OCI-LY7 (cell line): Measurements from ENCODE around the gene IL5RA. TPM values are rescaled to one million over a fixed set of nuclear protein-coding genes. Genes with fewer than 3 reads are reported as not detected.

ENCODE experiments used
- BruUV-seq: library from RNA; stranded (reverse); fragments of 400-500 nt; replicated peaks from 2 replicates; lab custom pipeline; 2021; lab: Mats Ljungman, UMichigan
- CTCF ChIA-PET: fragments of 300-600 bp; sonication (Branson Sonifier 250); formaldehyde crosslinking; loops from one replicate; lab custom pipeline; 2022; ENCODE audit warnings: antibody characterized with exemption; ENCODE audit not compliant: unreplicated experiment; lab: Charles Lee
- POLR2A ChIA-PET: fragments of 300-600 bp; sonication (Branson Sonifier 250); formaldehyde crosslinking; loops from one replicate; lab custom pipeline; 2022; ENCODE audit warnings: antibody characterized with exemption; lab: Charles Lee
- DNase-seq: peaks from one replicate; pipeline ENCODE4 v3.0.0-alpha.2; 2015; ENCODE audit warnings: low spot score
- H2AFZ ChIP-seq: fragments of 200-600 bp; sonication (generic), shearing (Covaris generic); 2 replicates; pipeline ENCODE4 v1.6.1; 2014; ENCODE audit warnings: mild to moderate bottlenecking, antibody characterized with exemption, low read length, moderate library complexity
- H3K27ac ChIP-seq: fragments of 200-600 bp; sonication (generic); 2 replicates; pipeline ENCODE4 v1.5.1; 2014; ENCODE audit warnings: mixed run types, low read depth, mild to moderate bottlenecking, moderate library complexity, low read length, inconsistent platforms; ENCODE audit not compliant: poor library complexity, severe bottlenecking
- H3K36me3 ChIP-seq: fragments of 200-600 bp; sonication (generic); 2 replicates; pipeline ENCODE4 v1.6.1; 2014; ENCODE audit warnings: mild to moderate bottlenecking, antibody characterized with exemption, low read length, moderate library complexity, mixed read lengths; ENCODE audit not compliant: insufficient read depth
- H3K4me1 ChIP-seq: fragments of 200-600 bp; sonication (generic); 2 replicates; pipeline ENCODE4 v1.5.1; 2014; ENCODE audit warnings: mild to moderate bottlenecking, low read length; ENCODE audit not compliant: insufficient read depth, poor library complexity, severe bottlenecking
- H3K4me2 ChIP-seq: fragments of 200-600 bp; sonication (generic); 2 replicates; pipeline ENCODE4 v1.6.1; 2014; ENCODE audit warnings: mild to moderate bottlenecking, low read length
- H3K4me3 ChIP-seq: fragments of 200-600 bp; sonication (generic); 2 replicates; pipeline ENCODE4 v1.5.1; 2014; ENCODE audit warnings: mild to moderate bottlenecking, low read depth, low read length; ENCODE audit not compliant: poor library complexity, severe bottlenecking
- H3K79me2 ChIP-seq: fragments of 200-600 bp; sonication (generic); 2 replicates; pipeline ENCODE4 v1.6.1; 2016; ENCODE audit warnings: low read depth, mild to moderate bottlenecking, low read length, moderate library complexity, mixed read lengths; ENCODE audit not compliant: insufficient read depth
- H3K9me2 ChIP-seq: fragments of 200-600 bp; sonication (generic); 2 replicates; pipeline ENCODE4 v1.6.1; 2016; ENCODE audit warnings: mild to moderate bottlenecking, low read length, mixed read lengths; ENCODE audit not compliant: insufficient read depth
- H3K9me3 ChIP-seq: fragments of 200-600 bp; sonication (generic); 2 replicates; pipeline ENCODE4 v1.6.1; 2014; ENCODE audit warnings: mild to moderate bottlenecking, mixed run types, low read length, mixed read lengths
- H4K20me1 ChIP-seq: fragments of 200-600 bp; sonication (generic); 2 replicates; pipeline ENCODE4 v1.6.1; 2014; ENCODE audit warnings: mild to moderate bottlenecking, antibody characterized with exemption, low read length, moderate library complexity, mixed read lengths; ENCODE audit not compliant: insufficient read depth
- EZH2phosphoT487 ChIP-seq: fragments of 200-600 bp; sonication (generic); IDR thresholded peaks from 2 replicates; pipeline ENCODE4 v1.6.1; 2018; ENCODE audit warnings: low read depth, borderline replicate concordance, mild to moderate bottlenecking, mixed run types, antibody characterized with exemption, low read length, moderate library complexity, mixed read lengths
- intact Hi-C: fragments of 100-400 bp; cut with micrococcal nuclease; formaldehyde crosslinking; loops from one replicate; pipeline ENCODE4 v1.10.0; 2022; ENCODE audit not compliant: unreplicated experiment
- total RNA-seq, 2 experiments: library from RNA; depleted of rRNA in 1 of 2; stranded (reverse); fragments of >200 nt in 1 of 2; shearing (Covaris generic) in 1 of 2; gene quantifications; 2 replicates each; pipeline ENCODE4 v1.2.3, GENCODE V29; 2014 to 2022
- TF ChIP-seq, protein P1 (sequence below): fragments of 200-600 bp; sonication (generic); conservative IDR thresholded peaks from 2 replicates; pipeline ENCODE4 v1.5.1; 2014; ENCODE audit warnings: mild to moderate bottlenecking, antibody characterized with exemption, low read length, moderate library complexity, mixed read lengths

Gene IL5RA
- total RNA-seq, 2 experiments from 2014 or later, result not detected

- H3K9me3 ChIP-seq, result no peaks in the 10 kb centered on the region
- intact Hi-C loops, result no loop called here
- H3K9me2 ChIP-seq, result no peaks in the 10 kb centered on the region
- H3K4me2 ChIP-seq, result no peak overlapping the region
- peaks cover 17% of the 10 kb centered on the region; the same call in 1 of the 2 replicates for H4K20me1 ChIP-seq
- no peak overlapping the region for H3K27ac ChIP-seq
- no TSS peak for BruUV-seq
- DNase-seq, result no peak
- H2AFZ ChIP-seq, result no peak overlapping the region
- no peaks in the 10 kb centered on the region for H3K4me1 ChIP-seq
- H3K4me3 ChIP-seq, result no peak overlapping the region
- ChIA-PET POLR2A (interaction anchor here (0.8 to 1.8 kb wide), 2 partner anchors 12 to 33 kb away, joined by 5 to 6 read pairs; no protein-coding TSS in a partner anchor), CTCF (no interaction called here)
- H3K79me2 ChIP-seq, result no peaks in the 10 kb centered on the region; the same call in 1 of the 2 replicates
- TF ChIP-seq, protein P1, sequence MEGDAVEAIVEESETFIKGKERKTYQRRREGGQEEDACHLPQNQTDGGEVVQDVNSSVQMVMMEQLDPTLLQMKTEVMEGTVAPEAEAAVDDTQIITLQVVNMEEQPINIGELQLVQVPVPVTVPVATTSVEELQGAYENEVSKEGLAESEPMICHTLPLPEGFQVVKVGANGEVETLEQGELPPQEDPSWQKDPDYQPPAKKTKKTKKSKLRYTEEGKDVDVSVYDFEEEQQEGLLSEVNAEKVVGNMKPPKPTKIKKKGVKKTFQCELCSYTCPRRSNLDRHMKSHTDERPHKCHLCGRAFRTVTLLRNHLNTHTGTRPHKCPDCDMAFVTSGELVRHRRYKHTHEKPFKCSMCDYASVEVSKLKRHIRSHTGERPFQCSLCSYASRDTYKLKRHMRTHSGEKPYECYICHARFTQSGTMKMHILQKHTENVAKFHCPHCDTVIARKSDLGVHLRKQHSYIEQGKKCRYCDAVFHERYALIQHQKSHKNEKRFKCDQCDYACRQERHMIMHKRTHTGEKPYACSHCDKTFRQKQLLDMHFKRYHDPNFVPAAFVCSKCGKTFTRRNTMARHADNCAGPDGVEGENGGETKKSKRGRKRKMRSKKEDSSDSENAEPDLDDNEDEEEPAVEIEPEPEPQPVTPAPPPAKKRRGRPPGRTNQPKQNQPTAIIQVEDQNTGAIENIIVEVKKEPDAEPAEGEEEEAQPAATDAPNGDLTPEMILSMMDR, result no peak
- no peak for TF ChIP-seq EZH2phosphoT487
- H3K36me3 ChIP-seq, result peaks cover 99% of the 10 kb centered on the region
Observed at GRCh38 chr3:3145831-3146230, 35.7 kb upstream of the IL5RA start.

- DNase-seq, result no peak
- no peak for TF ChIP-seq EZH2phosphoT487
- TF ChIP-seq, protein P1, result no peak
- CTCF ChIA-PET, result no interaction called here
- Histone ChIP-seq H3K79me2 (peaks cover 15% of the 10 kb centered on the region), H3K27ac (no peak overlapping the region), H3K9me3 (no peaks in the 10 kb centered on the region), H2AFZ (no peak overlapping the region), H3K4me1 (no peaks in the 10 kb centered on the region), H3K9me2 (no peaks in the 10 kb centered on the region), H4K20me1 (peaks cover 26% of the 10 kb centered on the region), H3K4me2 (no peak overlapping the region), H3K4me3 (no peak overlapping the region), H3K36me3 (peaks cover 100% of the 10 kb centered on the region)
- intact Hi-C loops, result no loop called here
- POLR2A ChIA-PET, result interaction anchor here (0.8 to 1.5 kb wide), 2 partner anchors 11 to 22 kb away, joined by 3 read pairs; no protein-coding TSS in a partner anchor
- BruUV-seq, result no TSS peak
Observed at GRCh38 chr3:3141939-3142338, 31.8 kb upstream of the IL5RA start.

DNA sequence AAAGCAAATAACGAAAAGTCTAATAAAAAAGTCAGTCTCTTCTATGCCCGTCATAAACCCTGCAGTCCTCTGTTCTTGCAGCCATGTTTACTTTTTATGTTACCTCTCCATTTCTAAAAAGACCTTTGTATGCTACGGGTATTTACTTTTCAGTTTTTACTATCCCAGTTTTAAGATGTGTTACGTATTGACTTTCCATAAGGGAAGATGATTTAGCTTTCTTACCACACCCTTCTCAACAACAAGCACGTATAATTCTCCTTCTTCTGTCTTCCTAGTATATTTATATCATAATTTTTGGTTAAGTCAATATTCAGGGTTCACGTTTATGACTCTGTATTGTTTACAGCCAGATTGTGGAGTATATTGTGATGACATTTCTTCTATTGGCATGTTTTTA lies 27.4 kb upstream of the IL5RA start:
- POLR2A ChIA-PET, result interaction anchor here (1.2 kb wide), 1 partner anchor 17 kb away, joined by 3 read pairs; no protein-coding TSS in a partner anchor
- no peaks in the 10 kb centered on the region for H3K9me2 ChIP-seq

More for the DNA sequence above, 27.4 kb upstream of the IL5RA start:
- H3K4me1 ChIP-seq, result no peaks in the 10 kb centered on the region
- peaks cover 55% of the 10 kb centered on the region for H3K79me2 ChIP-seq
- peaks cover 99% of the 10 kb centered on the region for H3K36me3 ChIP-seq
- TF ChIP-seq, protein P1, result no peak
- no peak for TF ChIP-seq EZH2phosphoT487
- no peak overlapping the region for H2AFZ ChIP-seq
- DNase-seq, result no peak
- CTCF ChIA-PET, result no interaction called here
- intact Hi-C loops, result no loop called here
- H4K20me1 ChIP-seq, result peaks cover 26% of the 10 kb centered on the region
- no peak overlapping the region for H3K27ac ChIP-seq
- H3K4me3 ChIP-seq, result no peak overlapping the region
- no TSS peak for BruUV-seq
- H3K4me2 ChIP-seq, result no peak overlapping the region
- no peaks in the 10 kb centered on the region for H3K9me3 ChIP-seq
